ENCODE measurements around the gene DHFR2.

DHFR2 gene

GRCh38 chr3:94076055-94076454 lies 13.3 kb upstream of the DHFR2 start:
- no peak overlapping the region for H3K4me3 ChIP-seq (ENCODE audit: low read depth, low read length)
- DNase-seq (ENCODE audit: low read depth), result peak; percentile 74
- TF ChIP-seq CTCF (conservative IDR thresholded peaks at IDR 0.05; ENCODE audit: low read depth, low read length), result no peak

GRCh38 chr3:94071713-94072284 lies 9.1 kb upstream of the DHFR2 start:
- DNase-seq (ENCODE audit: low read depth), result no peak
- no peak overlapping the region for H3K4me3 ChIP-seq (ENCODE audit: low read depth, low read length)
- TF ChIP-seq CTCF (conservative IDR thresholded peaks at IDR 0.05; ENCODE audit: low read depth, low read length), result no peak

GRCh38 chr3:94070341-94070911 lies 7.7 kb upstream of the DHFR2 start:
- TF ChIP-seq CTCF (conservative IDR thresholded peaks at IDR 0.05; ENCODE audit: low read depth, low read length), result no peak
- no peak overlapping the region for H3K4me3 ChIP-seq (ENCODE audit: low read depth, low read length)
- DNase-seq (ENCODE audit: low read depth), result no peak

GRCh38 chr3:94069194-94069813 lies 6.6 kb upstream of the DHFR2 start:
- peak; percentile 50 for DNase-seq (ENCODE audit: low read depth)
- no peak overlapping the region for H3K4me3 ChIP-seq (ENCODE audit: low read depth, low read length)
- peak; percentile 50 for TF ChIP-seq CTCF (conservative IDR thresholded peaks at IDR 0.05; ENCODE audit: low read depth, low read length)

- DNase-seq (ENCODE audit: low read depth), result no peak
- TF ChIP-seq CTCF (conservative IDR thresholded peaks at IDR 0.05; ENCODE audit: low read depth, low read length), result no peak
- H3K4me3 ChIP-seq (ENCODE audit: low read depth, low read length), result no peak overlapping the region
Measured at GRCh38 chr3:94066506-94067500, 4.1 kb upstream of the DHFR2 start.

- TF ChIP-seq CTCF (conservative IDR thresholded peaks at IDR 0.05; ENCODE audit: low read depth, low read length), result no peak
- DNase-seq (ENCODE audit: low read depth), result no peak
- H3K4me3 ChIP-seq (ENCODE audit: low read depth, low read length), result no peak overlapping the region
Measured at GRCh38 chr3:94065819-94066480, 3.2 kb upstream of the DHFR2 start.

Measured in choroid plexus epithelial cell (primary cell).